Upper lobe of left lung (tissue), 6 donors: ENCODE measurements around the gene FOXP1. TPM values are rescaled to one million over a fixed set of nuclear protein-coding genes. Genes with fewer than 3 reads are reported as not detected.

Experiments
- ATAC-seq, 2 donors: fragments of 200-7000 bp; cut with Tn5 transposase; one replicate each; pipeline ENCODE4 v1.9.1; 2022; ENCODE audit warnings: mild to moderate bottlenecking in 2 of 2, moderate library complexity in 2 of 2; ENCODE audit not compliant: low FRiP score in 2 of 2
- DNase-seq, 2 donors: peaks; one replicate each; pipeline ENCODE4 v3.0.0-alpha.2; 2019 to 2020
- H3K27ac ChIP-seq, 4 donors: fragments of 200-600 bp; sonication (generic); one replicate each; pipeline ENCODE4 v1.5.1; 2016 to 2019
- H3K27me3 ChIP-seq, 4 donors: fragments of 200-600 bp; sonication (generic); one replicate each; pipeline ENCODE4 v1.5.1; 2017 to 2019
- H3K36me3 ChIP-seq, 4 donors: fragments of 200-600 bp; sonication (generic); one replicate each; pipeline ENCODE4 v1.5.1; 2016 to 2019
- H3K4me1 ChIP-seq, 4 donors: fragments of 200-600 bp; sonication (generic); one replicate each; pipeline ENCODE4 v1.5.1; 2018 to 2019
- H3K4me3 ChIP-seq, 4 donors: fragments of 200-600 bp; sonication (generic); one replicate each; pipeline ENCODE4 v1.5.1; 2017 to 2019; ENCODE audit warnings: mild to moderate bottlenecking in 2 of 4, moderate library complexity in 1 of 4
- H3K9me3 ChIP-seq, 4 donors: fragments of 200-600 bp; sonication (generic); one replicate each; pipeline ENCODE4 v1.5.1; 2018 to 2019
- EP300 ChIP-seq, 4 donors: sonication (generic); formaldehyde crosslinking; IDR thresholded peaks; one replicate each; pipeline ENCODE4 v1.5.1; 2017; ENCODE audit warnings: antibody characterized with exemption in 4 of 4, control low read depth in 2 of 4
- POLR2A ChIP-seq, 4 donors: fragments of 450-650 bp; IDR thresholded peaks; one replicate each; pipeline ENCODE4 v1.5.1; 2016 to 2017; ENCODE audit warnings: antibody characterized with exemption in 4 of 4, mild to moderate bottlenecking in 2 of 4
- POLR2AphosphoS5 ChIP-seq, 2 donors: sonication (generic); formaldehyde crosslinking; IDR thresholded peaks; one replicate each; pipeline ENCODE4 v1.5.1; 2017; ENCODE audit warnings: antibody characterized with exemption in 2 of 2
- WGBS, 2 donors: methylation state at CpG; one replicate each; pipeline ENCODE4 v1.1.5; 2017 to 2018; 5-methylcytosine and 5-hydroxymethylcytosine counted together
- total RNA-seq, 6 donors: library from RNA; depleted of rRNA in 4 of 6; stranded (reverse); fragments of >200 nt in 4 of 6; gene quantifications; one replicate each; pipeline versions ENCODE4 v1.1.0 to v1.2.1, GENCODE V29; 2016 to 2021
- TF ChIP-seq, protein P1 (sequence below), 6 experiments: fragments of 450-650 bp in 4 of 6; fragments of 200-600 bp in 2 of 6; sonication (generic) in 2 of 6; IDR thresholded peaks; one replicate each; pipeline ENCODE4 v1.5.1; 2016 to 2019; ENCODE audit warnings: antibody characterized with exemption in 6 of 6
- donor health status: DM: no; HTN: no; CAD: no; lungs with moderate emphysema.
- donor health status: DM: no; HTN: yes; CAD: no; lungs with severe emphysema.

The FOXP1 gene
- total RNA-seq, 6 donors from 2014 or later: 103 to 248 (median 134) TPM

DNA sequence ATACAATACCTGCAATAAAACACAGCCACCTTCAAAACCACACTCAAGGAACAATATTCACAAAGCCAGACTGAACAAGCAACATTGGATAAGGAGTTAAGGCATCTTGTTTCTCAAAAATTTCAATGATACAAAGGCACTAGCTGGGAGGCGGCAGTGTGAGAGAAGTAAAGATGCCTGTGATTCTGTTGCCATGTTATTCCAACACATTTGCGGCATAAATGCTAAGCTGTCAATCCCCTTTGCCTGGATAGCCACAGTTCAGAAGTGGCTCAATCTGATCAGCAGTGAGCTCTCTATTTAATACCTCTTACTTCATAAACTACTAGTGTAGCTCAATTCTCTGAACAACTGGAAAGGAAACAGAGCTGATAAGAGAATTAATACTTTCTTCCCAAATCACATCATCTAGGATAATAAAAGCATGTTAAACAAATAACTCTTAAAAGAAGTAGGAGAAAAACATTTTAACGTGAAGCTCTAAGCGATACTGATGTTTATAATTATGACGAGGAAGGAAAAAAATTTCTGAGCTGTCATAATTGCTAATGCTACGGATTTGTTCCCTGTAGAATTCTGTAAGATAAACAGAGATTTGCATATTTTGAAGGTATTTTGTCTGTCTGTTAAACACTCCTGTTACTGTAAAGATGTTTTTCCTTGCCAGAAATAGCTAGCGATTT is 358.4 kb downstream of the FOXP1 start:
- 62 to 67% methylated on average over 7 of the region's 7 CpGs for WGBS, 2 donors
- no peak overlapping the region for H3K27ac ChIP-seq
- H3K27me3 ChIP-seq: no peaks in the 10 kb centered on the region
- no peaks in the 10 kb centered on the region for H3K36me3 ChIP-seq
- H3K9me3 ChIP-seq: no peaks in the 10 kb centered on the region
- H3K4me3 ChIP-seq: no peak overlapping the region
- DNase-seq (no peak), ATAC-seq (no peak)
- TF ChIP-seq, protein P1, sequence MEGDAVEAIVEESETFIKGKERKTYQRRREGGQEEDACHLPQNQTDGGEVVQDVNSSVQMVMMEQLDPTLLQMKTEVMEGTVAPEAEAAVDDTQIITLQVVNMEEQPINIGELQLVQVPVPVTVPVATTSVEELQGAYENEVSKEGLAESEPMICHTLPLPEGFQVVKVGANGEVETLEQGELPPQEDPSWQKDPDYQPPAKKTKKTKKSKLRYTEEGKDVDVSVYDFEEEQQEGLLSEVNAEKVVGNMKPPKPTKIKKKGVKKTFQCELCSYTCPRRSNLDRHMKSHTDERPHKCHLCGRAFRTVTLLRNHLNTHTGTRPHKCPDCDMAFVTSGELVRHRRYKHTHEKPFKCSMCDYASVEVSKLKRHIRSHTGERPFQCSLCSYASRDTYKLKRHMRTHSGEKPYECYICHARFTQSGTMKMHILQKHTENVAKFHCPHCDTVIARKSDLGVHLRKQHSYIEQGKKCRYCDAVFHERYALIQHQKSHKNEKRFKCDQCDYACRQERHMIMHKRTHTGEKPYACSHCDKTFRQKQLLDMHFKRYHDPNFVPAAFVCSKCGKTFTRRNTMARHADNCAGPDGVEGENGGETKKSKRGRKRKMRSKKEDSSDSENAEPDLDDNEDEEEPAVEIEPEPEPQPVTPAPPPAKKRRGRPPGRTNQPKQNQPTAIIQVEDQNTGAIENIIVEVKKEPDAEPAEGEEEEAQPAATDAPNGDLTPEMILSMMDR (IDR thresholded peaks at IDR 0.05): no peak
- TF ChIP-seq EP300 (IDR thresholded peaks at IDR 0.05) (no peak), POLR2A (IDR thresholded peaks at IDR 0.05) (no peak), POLR2AphosphoS5 (IDR thresholded peaks at IDR 0.05) (no peak)
- peaks cover 5 to 19% (median 11%) of the 10 kb centered on the region in 4 donors for H3K4me1 ChIP-seq

DNA sequence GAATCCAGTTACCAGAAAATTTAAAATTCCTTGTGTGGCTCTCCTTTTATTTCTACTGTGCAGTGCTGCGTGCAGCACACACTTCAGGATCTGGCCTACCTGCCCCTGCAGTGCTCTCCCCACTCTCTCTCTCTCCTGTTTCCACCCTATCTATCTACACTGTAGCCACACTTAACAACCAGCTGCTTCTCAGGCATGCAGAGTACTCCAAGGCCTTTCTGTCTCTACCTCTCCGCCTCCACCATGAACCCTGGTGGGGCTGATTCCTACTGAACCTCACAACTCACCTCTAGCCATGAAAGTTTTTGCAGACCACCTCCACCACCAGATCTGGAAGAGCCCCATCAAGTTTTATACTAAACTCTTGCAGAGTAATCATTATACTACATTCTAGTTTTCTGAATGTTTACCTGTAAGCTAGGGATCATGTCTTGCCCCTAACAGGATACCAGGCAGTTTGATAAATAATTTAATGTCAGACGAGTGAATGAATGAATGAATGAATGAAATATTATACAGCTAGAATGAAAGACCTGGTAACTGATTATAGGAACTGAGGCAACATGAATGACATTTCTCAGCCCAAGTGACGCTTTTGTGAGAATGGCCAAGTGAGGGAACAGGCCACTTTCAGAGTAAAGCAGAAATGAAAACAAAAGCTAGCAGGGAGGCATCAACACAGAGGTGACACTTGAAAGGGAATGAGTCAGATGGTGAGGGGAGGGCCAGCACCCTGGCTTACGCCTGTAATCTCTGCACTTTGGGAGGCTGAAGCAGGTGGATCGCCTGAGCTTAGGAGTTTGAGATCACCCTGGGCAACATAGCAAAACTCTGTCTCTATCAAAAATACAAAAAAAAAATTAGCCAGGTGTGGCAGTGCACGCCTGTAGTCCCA is 363.5 kb downstream of the FOXP1 start:
- Histone ChIP-seq H3K4me1 (no peaks in the 10 kb centered on the region), H3K9me3 (no peaks in the 10 kb centered on the region), H3K27me3 (no peaks in the 10 kb centered on the region), H3K4me3 (no peak overlapping the region), H3K27ac (no peak overlapping the region), H3K36me3 (no peaks in the 10 kb centered on the region)
- ATAC-seq (no peak), DNase-seq (no peak)
- WGBS, 2 donors: 84 to 89% methylated on average over 7 of the region's 7 CpGs
- TF ChIP-seq POLR2A (IDR thresholded peaks at IDR 0.05) (no peak), EP300 (IDR thresholded peaks at IDR 0.05) (no peak), POLR2AphosphoS5 (IDR thresholded peaks at IDR 0.05) (no peak)
- TF ChIP-seq, protein P1 (IDR thresholded peaks at IDR 0.05): no peak

DNA sequence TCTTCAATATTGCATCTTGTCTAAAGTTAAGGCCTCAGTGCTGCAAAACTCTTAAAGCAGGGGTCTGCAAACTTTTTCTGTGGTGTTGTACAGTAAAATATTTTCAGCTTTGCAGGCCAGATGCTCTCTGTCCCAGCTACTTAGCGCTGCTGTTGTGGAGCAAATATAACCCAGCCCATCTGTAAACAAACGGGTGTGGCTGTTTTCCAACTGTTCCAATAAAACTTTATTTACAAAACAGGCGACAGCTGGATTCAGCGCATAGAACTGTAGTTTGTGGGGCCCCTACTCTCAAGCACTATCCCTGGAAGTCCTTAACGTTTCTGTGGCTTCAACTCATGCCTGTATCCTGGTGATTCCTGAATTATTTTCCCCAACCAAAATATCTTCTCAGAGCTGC is 365.0 kb downstream of the FOXP1 start:
- ATAC-seq (no peak), DNase-seq (no peak)
- H3K4me1 ChIP-seq: no peaks in the 10 kb centered on the region
- no peaks in the 10 kb centered on the region for H3K9me3 ChIP-seq
- H3K27ac ChIP-seq: no peak overlapping the region
- H3K4me3 ChIP-seq: no peak overlapping the region
- no peak for TF ChIP-seq POLR2A (IDR thresholded peaks at IDR 0.05)
- no peak for TF ChIP-seq POLR2AphosphoS5 (IDR thresholded peaks at IDR 0.05)
- no peak for TF ChIP-seq EP300 (IDR thresholded peaks at IDR 0.05)
- TF ChIP-seq, protein P1 (IDR thresholded peaks at IDR 0.05): no peak
- 94 to 97% methylated on average over 5 of the region's 5 CpGs for WGBS, 2 donors
- no peaks in the 10 kb centered on the region for H3K36me3 ChIP-seq
- no peaks in the 10 kb centered on the region for H3K27me3 ChIP-seq

DNA sequence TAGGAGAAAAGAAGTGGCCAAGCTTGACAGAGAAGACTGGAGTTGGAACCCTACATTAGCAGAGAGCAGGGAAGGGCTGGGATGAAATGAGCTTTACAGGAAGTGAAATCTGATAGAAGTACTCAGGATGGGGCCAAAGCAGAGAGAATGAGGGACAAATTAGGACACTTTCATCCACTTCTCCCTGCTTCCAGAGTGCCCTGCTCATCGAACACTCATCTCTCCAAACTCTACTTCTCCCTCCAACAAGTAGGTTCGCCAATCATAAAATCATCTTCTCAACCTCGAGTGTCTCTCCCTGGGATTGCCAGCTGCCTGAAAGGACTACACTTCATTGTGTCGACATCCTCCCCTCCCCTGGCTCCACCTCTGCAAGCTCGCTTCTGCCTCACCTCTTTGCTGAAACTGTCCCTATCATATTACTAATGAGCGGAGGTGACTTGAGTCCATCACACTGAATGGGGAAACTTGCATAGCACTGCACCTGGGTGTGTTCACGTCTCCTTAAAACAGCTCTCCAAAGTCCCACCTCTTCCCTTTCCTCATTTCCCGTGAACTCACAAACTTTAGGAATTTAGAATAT is 365.8 kb downstream of the FOXP1 start:
- no peak overlapping the region for H3K4me3 ChIP-seq
- ATAC-seq: no peak
- H3K4me1 ChIP-seq: no peaks in the 10 kb centered on the region
- TF ChIP-seq POLR2A (IDR thresholded peaks at IDR 0.05) (no peak), POLR2AphosphoS5 (IDR thresholded peaks at IDR 0.05) (no peak), EP300 (IDR thresholded peaks at IDR 0.05) (no peak)
- TF ChIP-seq, protein P1 (IDR thresholded peaks at IDR 0.05): no peak
- no peaks in the 10 kb centered on the region for H3K27me3 ChIP-seq
- no peak for DNase-seq
- H3K9me3 ChIP-seq: no peaks in the 10 kb centered on the region
- WGBS, 2 donors: 89 to 91% methylated on average over 8 of the region's 8 CpGs
- H3K27ac ChIP-seq: no peak overlapping the region
- H3K36me3 ChIP-seq: no peaks in the 10 kb centered on the region
